ENCODE results near the gene KRT6A.

The KRT6A gene

GRCh38 chr12:52514471-52515318 is 21.6 kb upstream of the KRT6A start:
- TF ChIP-seq ESRRG (CRISPR knock-in tag; IDR thresholded peaks at IDR 0.05), result no peak
- no peak for TF ChIP-seq ZFP3 (CRISPR knock-in tag; IDR thresholded peaks at IDR 0.05)
- no peak for TF ChIP-seq ARNTL (CRISPR knock-in tag; IDR thresholded peaks at IDR 0.05; ENCODE audit: borderline replicate concordance, low read depth)
- no peak for TF ChIP-seq RARB (CRISPR knock-in tag; IDR thresholded peaks at IDR 0.05)
- TF ChIP-seq ZNF70 (CRISPR knock-in tag; IDR thresholded peaks at IDR 0.05), result no peak
- no peak for TF ChIP-seq CSDC2 (CRISPR knock-in tag; IDR thresholded peaks at IDR 0.05)
- TF ChIP-seq ISL1 (CRISPR knock-in tag; IDR thresholded peaks at IDR 0.05), result no peak
- TF ChIP-seq POU6F1 (CRISPR knock-in tag; IDR thresholded peaks at IDR 0.05; ENCODE audit: borderline replicate concordance, low read depth), result no peak
- no peak for TF ChIP-seq ZNF8 (CRISPR knock-in tag; IDR thresholded peaks at IDR 0.05)
- no peak for TF ChIP-seq ZNF565 (CRISPR knock-in tag; conservative IDR thresholded peaks at IDR 0.05; ENCODE audit: low read depth)
- TF ChIP-seq TCF4 (CRISPR knock-in tag; IDR thresholded peaks at IDR 0.05; ENCODE audit: borderline replicate concordance), result no peak
- TF ChIP-seq PATZ1 (CRISPR knock-in tag; IDR thresholded peaks at IDR 0.05; ENCODE audit: borderline replicate concordance), result no peak
- no peak for TF ChIP-seq CREB5 (CRISPR knock-in tag; IDR thresholded peaks at IDR 0.05; ENCODE audit: low read depth)
- TF ChIP-seq BACH2 (CRISPR knock-in tag; IDR thresholded peaks at IDR 0.05; ENCODE audit: borderline replicate concordance), result no peak
- no peak for TF ChIP-seq GLIS3 (CRISPR knock-in tag; IDR thresholded peaks at IDR 0.05)
- TF ChIP-seq SNAI2 (CRISPR knock-in tag; IDR thresholded peaks at IDR 0.05), result no peak
- no peak for TF ChIP-seq ZFP30 (CRISPR knock-in tag; IDR thresholded peaks at IDR 0.05)
- no peak for TF ChIP-seq TOX (CRISPR knock-in tag; IDR thresholded peaks at IDR 0.05; ENCODE audit: borderline replicate concordance)
- ATAC-seq, result no peak

- TF ChIP-seq ZNF565 (CRISPR knock-in tag; conservative IDR thresholded peaks at IDR 0.05; ENCODE audit: low read depth) (no peak), GLIS3 (CRISPR knock-in tag; IDR thresholded peaks at IDR 0.05) (no peak), ZNF8 (CRISPR knock-in tag; IDR thresholded peaks at IDR 0.05) (no peak), TSHZ2 (CRISPR knock-in tag; IDR thresholded peaks at IDR 0.05) (no peak), ESRRG (CRISPR knock-in tag; IDR thresholded peaks at IDR 0.05) (no peak), TCF4 (CRISPR knock-in tag; IDR thresholded peaks at IDR 0.05; ENCODE audit: borderline replicate concordance) (no peak), SNAI2 (CRISPR knock-in tag; IDR thresholded peaks at IDR 0.05) (no peak), PPARA (CRISPR knock-in tag; IDR thresholded peaks at IDR 0.05; ENCODE audit: borderline replicate concordance) (no peak), TOX (CRISPR knock-in tag; IDR thresholded peaks at IDR 0.05; ENCODE audit: borderline replicate concordance) (no peak), OSR1 (CRISPR knock-in tag; IDR thresholded peaks at IDR 0.05) (no peak), POU6F1 (CRISPR knock-in tag; IDR thresholded peaks at IDR 0.05; ENCODE audit: borderline replicate concordance, low read depth) (no peak), ARNTL (CRISPR knock-in tag; IDR thresholded peaks at IDR 0.05; ENCODE audit: borderline replicate concordance, low read depth) (no peak), RARB (CRISPR knock-in tag; IDR thresholded peaks at IDR 0.05) (no peak)
- ATAC-seq, result no peak
Measured at GRCh38 chr12:52513736-52514135, 20.7 kb upstream of the KRT6A start.
